ENCODE measurements around the gene TRA2A. TPM values are rescaled to one million over a fixed set of nuclear protein-coding genes. Genes with fewer than 3 reads are reported as not detected.

The TRA2A gene
- total and polyA plus RNA-seq, 10 of the 15 experiments (the other 5 are each of a cell fraction or from before 2014, with no cell fraction given): 25.0 to 224 (median 91.3) TPM

DNA sequence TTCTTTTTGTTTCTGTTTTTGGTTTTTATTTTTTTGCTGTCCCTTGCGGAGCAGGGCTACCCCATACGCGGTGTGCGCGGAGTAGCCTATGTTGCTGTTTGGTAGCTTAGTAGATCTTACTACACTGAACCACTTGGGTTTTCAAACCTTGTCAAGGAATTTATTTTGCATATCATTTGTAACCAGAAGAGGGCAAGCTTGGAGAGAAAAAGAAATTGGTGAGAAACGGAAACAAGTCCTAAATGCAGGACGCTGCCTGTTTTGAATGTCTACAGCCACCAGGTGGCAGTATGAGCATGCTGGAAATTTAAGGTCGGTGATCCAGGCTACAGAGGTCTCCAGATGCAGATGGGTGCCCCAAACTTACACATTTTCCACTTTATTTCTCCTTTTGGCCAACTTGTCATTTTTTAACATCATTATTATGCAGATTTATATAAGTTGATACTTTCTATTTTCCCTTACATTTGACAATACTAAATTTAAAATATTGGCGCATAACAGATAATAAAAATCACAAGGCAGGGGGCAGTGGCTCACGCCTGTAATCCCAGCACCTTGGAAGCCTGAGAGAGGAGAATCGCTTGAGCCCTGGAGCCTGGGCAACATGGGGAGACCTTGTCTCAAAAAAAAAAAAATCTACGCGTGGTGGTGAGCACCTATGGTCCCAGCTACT, 15.3 kb upstream of the TRA2A start (continued):
- TF ChIP-seq HSF1 (IDR thresholded peaks at IDR 0.05; ENCODE audit: low read depth, low read length): no peak
- no peak for TF ChIP-seq JUND (IDR thresholded peaks at IDR 0.05; ENCODE audit: low read depth, low read length)
- no peak for TF ChIP-seq TBL1XR1 (IDR thresholded peaks at IDR 0.05; ENCODE audit: low read depth, low read length)
- TF ChIP-seq RAD21 (IDR thresholded peaks at IDR 0.05; ENCODE audit: insufficient read depth, low read depth, low read length): peak; percentile 89
- peak; percentile 49; the same call in 1 of the 2 replicates for TF ChIP-seq IRF4 (IDR thresholded peaks at IDR 0.05; ENCODE audit: low read depth, low read length)
- no peak for TF ChIP-seq ZNF274 (IDR thresholded peaks at IDR 0.05; ENCODE audit: insufficient read depth, insufficient read length)
- no peak for TF ChIP-seq ZNF217 (IDR thresholded peaks at IDR 0.05)
- no peak for TF ChIP-seq BCL11A (IDR thresholded peaks at IDR 0.05; ENCODE audit: low read depth, low read length)
- TF ChIP-seq SRF (IDR thresholded peaks at IDR 0.05; ENCODE audit: low read depth in 2 of 2, low read length in 2 of 2): peak; percentile 22 to 26; a peak in 1 of 4 replicates
- peak in 1 of 2 experiments; percentile 28; a peak in 1 of 4 replicates for TF ChIP-seq IKZF2 (IDR thresholded peaks at IDR 0.05)
- TF ChIP-seq CEBPZ (IDR thresholded peaks at IDR 0.05; ENCODE audit: low read depth, low read length): no peak
- TF ChIP-seq SMC3 (IDR thresholded peaks at IDR 0.05; ENCODE audit: borderline replicate concordance, low read length): peak; percentile 81; the same call in 1 of the 2 replicates

Data from GM12878 (cell line).